ENCODE data around the gene CELF4.

DNA sequence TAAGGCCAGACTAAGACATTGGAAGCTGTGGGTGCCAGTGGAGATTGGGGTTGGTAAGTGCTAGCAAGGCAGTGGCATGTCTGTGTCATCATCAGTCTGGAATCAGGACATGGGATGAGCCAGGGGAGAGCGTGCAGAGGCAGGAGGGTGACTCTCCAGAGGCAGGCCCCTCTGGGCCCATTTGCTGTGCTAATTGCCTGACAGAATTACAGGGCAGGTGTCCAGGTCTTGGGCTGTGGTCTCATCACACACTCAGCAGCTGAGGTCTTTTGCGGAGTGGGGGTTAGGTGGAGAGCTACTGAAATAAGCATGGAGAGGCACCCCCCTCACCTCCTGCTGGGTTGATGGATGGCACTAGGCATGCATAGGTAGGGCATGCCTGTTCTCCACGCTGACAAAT, 57.4 kb downstream of the CELF4 start:
- TF ChIP-seq, protein P1, sequence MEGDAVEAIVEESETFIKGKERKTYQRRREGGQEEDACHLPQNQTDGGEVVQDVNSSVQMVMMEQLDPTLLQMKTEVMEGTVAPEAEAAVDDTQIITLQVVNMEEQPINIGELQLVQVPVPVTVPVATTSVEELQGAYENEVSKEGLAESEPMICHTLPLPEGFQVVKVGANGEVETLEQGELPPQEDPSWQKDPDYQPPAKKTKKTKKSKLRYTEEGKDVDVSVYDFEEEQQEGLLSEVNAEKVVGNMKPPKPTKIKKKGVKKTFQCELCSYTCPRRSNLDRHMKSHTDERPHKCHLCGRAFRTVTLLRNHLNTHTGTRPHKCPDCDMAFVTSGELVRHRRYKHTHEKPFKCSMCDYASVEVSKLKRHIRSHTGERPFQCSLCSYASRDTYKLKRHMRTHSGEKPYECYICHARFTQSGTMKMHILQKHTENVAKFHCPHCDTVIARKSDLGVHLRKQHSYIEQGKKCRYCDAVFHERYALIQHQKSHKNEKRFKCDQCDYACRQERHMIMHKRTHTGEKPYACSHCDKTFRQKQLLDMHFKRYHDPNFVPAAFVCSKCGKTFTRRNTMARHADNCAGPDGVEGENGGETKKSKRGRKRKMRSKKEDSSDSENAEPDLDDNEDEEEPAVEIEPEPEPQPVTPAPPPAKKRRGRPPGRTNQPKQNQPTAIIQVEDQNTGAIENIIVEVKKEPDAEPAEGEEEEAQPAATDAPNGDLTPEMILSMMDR (IDR thresholded peaks at IDR 0.05; ENCODE audit: insufficient read depth, low read length, poor library complexity, severe bottlenecking), result no peak
- TF ChIP-seq EZH2phosphoT487 (conservative IDR thresholded peaks at IDR 0.05; ENCODE audit: low read length), result no peak
